ENCODE results near the gene SH3GLB2.

GRCh38 chr9:129033216-129033615 lies 5.1 kb upstream of the SH3GLB2 start:
- TF ChIP-seq CTCF (IDR thresholded peaks at IDR 0.05; ENCODE audit: low read depth, low read length, poor library complexity, severe bottlenecking) (no peak), EZH2phosphoT487 (IDR thresholded peaks at IDR 0.05; ENCODE audit: borderline replicate concordance, low read length) (no peak)

All from DOHH2 (cell line).